CD4-positive, alpha-beta T cell treated with Interleukin-6 at 100 ng/mL for 8 hours (primary cell): ENCODE measurements around the gene DLGAP1.

Experiments
- DNase-seq: peaks from one replicate; pipeline ENCODE4 v3.0.0-alpha.2; 2020; ENCODE audit warnings: mixed read lengths, low spot score

Gene DLGAP1

DNA sequence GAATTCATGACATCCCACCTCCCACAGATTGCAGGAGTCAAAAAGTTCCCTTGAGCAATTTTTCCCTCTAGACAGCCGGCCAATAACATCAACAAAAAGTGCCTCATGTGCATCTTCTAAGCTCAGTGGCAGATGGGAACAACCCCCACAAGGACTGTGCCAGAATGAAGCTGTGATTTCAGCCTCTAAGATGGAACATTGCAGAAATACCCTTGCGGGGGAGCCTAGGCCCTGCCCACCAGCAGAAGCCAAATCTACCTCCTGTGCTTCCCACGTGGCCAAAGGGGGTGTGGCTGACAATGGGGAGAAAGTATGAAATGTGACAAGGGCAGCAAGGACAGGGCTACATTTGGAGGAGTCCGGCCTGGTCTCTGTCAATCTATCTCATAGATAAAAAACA is 522.8 kb downstream of the DLGAP1 start:
- no peak for DNase-seq

DNA sequence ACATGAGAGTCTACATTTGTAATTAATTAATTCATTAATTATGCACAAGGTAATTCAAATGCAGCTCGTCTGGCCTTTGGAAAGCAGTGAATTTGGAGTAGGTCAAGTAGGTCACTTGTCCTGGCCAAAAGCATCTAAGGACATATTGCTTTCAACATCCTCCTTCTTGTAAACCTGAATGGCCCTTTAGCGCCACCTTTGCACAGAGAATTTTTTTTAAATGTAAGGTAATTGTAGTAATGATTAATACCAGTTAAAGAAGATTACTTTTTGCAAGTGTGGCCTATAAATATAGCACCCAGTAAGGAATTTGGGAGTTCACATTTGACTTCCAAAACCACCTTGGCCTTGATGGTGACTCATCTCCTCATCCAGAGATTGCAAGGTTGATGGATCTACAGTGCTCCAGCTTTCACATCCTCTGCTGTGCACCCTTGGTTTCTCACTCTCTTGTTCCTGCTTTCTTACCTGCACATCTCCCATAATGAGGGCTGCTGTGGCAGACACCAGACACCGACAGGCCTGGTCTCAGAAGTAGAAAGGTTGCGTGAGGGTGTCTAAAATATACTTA is 523.5 kb downstream of the DLGAP1 start:
- DNase-seq = no peak

DNA sequence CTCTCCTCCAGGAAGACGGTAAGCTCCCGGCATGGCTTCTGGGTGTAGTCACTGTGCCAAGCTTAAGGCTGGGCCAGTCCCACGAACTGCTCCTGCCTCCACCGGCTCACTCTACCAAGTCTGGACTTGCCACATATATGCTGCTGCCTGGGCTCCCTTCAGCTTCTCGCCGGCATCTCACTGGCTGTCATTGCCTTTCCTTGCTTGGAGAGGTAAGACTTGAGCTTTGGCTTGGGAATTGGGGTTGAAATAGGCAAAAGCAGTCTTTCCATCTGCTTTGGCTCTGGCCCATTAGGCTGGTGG is 524.1 kb downstream of the DLGAP1 start:
- DNase-seq = no peak

DNA sequence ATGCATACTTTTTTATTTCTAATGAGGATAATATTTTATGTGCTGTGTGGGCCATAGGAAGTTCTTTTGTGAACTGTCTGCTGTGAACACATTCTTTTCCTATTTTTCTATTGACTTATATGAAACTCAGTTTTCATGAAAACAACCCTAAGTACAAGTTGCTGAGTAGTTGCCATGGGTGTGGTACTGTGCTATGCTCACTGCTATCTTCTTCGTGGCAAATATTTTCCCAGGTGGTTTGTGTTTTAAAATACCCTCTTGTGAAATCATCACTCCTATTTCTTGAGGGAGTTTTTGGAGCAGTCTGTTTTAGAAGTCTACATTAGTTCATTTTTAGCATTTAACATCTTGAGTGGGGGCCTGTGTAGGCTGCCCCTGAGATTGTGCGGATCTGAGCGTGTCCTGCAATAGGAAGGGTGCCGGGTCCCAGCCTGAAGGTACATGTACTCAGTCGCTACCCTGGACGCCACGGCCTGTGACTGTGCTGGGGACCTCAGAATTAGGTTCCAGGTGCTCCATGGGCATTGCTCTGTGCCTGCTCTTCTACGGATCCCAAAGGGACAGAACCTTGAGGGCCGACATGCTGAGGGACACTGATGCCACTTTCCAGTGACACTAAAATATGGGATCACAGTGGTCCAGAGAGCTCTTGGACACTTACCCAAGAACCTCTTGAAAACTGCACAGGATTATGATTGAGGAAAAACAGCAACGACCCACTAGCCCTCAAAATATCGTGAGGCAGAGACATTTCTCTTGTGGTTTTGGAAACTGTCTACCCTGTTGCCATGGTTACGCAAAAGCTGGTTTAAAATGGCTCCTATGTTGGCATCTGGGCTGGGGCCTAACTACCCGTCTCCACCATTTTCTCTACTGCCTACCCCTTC is 524.7 kb downstream of the DLGAP1 start:
- DNase-seq = no peak

DNA sequence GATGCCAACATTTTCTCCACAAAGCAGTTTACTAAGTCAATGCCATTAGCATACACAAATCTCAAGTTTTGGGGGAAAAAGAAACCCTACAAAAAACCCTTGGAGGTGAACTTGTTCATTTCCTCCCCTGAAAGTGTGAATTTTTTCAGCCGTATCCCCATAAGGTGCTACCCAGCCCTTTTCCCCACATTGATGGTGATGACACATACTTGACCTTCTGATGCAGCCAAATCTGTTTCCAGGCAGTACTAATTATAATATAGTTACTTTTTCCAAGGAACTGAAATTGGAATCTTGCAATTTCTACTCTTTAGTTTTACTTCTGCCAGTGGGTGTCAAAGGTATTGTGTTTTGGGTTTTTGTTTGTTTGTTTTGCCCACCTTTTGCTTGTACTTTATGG is 530.7 kb downstream of the DLGAP1 start:
- no peak for DNase-seq

DNA sequence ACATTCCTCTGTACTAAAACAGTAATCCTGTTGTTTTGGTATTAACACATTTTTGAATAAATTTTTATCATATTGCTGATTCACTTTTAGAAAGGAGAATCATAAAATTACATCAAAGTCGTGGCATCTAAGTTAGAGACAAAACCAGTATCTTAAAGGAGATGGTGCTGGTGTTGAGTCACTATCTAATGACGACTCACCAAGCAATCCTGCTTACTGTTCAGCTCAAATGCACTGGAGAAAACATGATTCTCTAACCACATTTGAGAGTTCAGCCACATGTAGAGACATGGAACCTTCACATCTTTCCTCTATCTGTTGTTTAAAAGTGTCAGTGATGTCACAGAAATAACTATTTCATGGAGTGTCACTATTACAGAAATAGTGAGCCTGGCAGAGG is 531.4 kb downstream of the DLGAP1 start:
- DNase-seq = no peak

DNA sequence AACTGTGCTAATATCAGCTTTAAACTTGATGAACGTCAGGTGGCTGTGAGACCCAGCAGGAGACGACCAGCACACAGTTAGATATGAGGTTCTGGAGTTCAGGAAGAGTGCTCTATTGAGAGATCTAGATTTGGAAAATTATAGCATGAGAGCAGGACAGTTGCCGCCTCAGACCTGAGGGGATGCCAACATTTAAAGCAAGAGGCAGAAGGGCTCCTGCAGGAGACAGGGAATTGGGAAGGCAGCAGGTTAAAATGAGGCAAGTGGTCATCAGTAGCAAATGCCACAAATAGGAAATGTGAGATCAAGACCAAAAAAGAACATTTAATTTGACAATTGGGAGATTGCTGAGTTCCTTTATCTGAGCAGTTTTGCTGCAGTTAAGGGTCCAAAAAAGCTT is 533.3 kb downstream of the DLGAP1 start:
- no peak for DNase-seq

DNA sequence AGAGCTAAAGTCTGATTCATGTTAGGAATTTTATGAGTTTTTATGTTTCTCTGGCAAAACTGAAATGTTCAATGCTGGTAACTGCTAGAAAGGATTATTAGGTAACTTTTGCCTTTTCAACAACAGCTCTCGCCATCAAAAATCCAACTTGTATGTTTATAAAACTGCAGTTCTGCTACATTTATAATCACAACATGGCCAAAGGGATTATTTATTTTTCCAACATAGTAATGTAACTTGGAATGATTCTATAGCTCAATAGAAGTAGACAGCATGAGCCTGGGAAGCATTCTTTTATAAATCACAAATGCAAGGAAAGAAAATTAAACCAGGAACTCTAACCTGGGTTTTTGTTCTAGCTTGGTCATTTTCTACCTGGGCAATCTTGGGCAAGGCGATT is 534.3 kb downstream of the DLGAP1 start:
- DNase-seq = no peak

DNA sequence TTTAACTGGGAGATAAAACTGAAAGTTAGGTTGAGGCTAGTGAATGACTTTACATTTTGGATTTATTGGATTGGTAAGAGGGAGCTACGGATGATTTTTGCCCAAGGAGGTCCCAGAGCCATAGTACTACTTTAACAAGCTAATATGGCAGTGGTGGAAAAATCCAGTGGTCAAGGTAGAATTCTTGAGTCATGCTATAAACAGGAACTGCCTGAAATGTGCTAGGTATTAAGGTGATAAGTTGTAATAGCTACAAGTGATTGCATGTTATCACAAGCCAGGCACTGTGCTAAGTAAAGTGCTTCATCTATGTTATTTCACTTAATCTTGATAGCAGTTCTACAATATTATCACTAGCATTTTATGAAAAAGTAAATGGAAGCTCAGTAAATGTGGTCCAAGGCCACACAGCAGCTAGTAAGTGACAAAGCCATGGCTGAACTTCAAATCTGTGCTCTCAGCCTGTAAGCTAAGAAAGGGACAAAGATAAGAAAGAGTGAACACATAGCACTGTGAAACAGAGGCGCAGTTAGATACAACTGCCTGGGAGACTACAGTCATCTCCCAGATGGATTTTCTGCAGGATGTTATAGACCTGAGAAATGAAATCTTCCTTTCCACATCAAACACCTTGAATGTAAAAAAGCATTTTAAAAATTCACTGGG is 535.6 kb downstream of the DLGAP1 start:
- no peak for DNase-seq

DNA sequence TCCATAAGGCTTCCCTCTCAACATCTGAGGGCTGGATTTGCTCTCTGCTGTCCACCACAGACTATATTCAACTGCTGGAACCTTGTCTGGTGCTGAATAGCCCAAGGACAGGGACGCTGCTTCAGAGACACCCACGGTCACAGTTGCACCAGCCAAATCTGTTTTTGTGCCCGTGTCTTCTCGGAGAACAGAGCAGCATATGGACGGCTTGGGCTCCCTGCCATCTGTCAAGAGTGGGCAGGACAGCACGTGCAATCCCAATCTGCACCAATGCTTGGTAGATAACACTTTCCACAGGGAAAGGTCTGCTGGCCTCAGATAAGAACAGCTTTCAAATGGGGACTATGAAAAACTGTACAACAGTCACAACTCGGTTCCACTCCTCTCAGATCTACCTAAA is 539.0 kb downstream of the DLGAP1 start:
- no peak for DNase-seq

DNA sequence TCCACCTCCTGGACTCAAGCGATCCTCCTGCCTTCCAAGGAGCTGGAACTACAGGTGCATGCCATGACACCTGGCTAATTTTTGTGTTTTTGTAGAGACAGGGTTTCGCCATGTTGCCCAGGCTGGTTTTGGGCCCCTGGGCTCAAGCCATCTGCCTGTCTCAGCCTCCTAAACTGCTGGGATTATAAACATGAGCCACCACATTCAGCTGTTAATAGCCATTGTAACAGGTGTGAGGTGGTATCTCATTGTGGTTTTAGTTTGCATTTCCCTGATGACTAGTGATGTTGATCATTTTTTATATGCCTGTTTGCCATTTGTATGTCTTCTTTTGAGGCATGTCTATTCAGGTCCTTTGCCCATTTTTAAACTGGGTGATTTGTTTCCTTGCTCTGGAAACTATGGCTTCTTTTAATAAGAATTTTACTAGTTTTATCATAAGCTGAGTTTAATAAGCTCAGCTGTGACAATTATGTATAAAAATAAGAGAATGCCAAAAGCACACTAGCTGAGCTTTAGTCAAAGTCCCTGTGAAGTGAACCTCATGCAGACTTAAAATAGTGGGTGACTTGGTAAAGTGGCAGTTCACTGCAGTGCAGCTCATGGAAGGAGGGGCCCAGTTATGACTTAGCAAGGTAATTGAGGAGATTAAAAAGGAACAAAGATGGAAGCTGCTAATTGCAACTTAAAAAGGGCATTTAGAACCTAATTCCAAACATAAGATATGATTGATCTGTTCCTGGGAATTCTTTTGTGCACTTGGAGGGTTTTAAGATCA is 540.1 kb downstream of the DLGAP1 start:
- DNase-seq = no peak

DNA sequence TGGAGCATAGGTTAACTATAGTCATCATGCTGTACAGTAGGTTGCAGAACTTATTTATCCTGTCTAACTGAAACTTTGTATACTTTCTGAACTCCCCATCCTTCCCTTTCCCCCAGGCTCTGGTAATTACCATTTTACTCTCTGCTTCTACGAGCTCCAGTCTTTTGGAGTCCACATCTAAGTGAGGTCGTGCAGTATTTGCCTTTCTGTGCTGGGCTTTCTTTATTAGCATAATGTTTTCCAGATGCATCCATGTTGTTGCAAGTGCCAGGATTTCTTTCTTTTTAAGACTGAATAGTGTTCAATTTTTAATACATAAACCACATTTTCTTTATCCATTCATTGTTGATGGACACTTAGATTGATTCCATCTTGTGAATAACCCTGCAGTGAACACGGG is 541.0 kb downstream of the DLGAP1 start:
- no peak for DNase-seq

DNA sequence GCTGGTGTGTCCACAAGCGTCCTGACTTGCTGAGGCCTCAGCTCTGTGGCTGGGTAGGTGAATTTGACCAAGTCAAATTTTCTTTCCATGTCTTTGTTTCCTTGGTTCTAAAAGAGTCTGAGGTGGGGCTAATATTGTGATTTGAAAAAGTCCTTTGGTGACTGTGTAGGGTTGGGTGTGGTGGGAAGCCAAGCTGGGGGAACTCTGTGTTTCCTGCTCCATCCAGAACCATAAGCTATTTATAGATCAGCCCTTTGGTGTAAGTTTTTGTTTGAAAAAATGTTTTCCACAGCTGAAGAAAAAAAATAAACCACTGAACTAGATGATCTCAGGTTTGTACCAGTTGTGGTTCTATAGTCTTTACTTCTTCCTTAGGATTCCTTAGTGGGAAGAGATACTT is 542.4 kb downstream of the DLGAP1 start:
- no peak for DNase-seq

DNA sequence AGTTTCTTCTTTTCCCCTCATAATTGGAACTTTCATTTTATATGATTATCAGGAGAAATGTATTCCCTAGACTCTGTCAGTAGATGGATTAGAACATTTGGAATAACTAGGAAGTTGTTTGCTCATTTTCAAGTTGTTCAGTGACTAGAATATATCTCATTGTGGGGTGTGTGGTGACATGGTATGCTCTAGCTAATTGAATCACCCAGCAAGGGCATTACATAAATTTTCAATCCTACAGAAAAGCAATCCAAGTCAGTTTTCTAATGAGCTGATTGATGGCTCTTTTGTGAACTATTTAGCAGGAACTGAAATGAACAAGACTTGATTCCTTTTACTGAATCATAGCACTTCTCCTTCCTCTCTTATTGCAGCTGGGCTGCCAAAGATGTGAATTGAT is 543.7 kb downstream of the DLGAP1 start:
- no peak for DNase-seq

DNA sequence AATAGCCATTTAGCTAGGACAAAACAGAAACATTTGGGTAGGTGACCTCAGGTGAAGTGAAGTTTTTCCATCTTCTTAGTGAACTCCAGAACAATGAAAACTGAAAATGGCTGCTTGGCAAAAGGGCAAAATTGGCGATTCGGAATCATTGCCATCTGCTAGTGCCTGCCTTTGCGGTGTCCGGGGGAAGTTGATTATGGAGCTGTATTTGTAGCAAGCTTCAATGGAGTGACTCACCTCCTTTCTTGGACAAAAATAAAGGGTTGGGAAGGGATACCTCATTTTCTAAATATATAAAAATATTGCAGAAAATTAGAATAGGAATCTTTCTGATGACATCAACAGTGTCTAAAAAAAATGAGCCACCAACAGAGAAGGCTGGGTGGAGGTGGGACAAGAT is 544.6 kb downstream of the DLGAP1 start:
- DNase-seq = no peak

DNA sequence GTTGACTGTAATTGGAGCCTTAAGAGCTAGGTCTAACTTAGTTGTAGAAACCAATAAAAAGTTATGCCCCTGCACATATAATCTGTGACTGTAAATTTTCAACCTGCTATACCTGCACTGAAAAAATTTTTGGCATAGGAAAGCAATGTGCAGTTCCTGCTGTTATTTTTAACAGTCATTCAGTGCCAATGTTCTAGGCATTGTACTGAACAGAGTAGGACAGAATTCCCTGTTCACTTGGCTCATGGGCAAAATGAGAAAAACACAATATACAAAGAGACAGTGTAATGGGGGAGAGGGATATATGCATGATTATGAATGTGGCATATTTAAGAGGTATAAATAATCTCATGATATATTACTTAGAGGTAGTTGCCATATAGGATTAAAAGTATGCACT is 547.2 kb downstream of the DLGAP1 start:
- no peak for DNase-seq

DNA sequence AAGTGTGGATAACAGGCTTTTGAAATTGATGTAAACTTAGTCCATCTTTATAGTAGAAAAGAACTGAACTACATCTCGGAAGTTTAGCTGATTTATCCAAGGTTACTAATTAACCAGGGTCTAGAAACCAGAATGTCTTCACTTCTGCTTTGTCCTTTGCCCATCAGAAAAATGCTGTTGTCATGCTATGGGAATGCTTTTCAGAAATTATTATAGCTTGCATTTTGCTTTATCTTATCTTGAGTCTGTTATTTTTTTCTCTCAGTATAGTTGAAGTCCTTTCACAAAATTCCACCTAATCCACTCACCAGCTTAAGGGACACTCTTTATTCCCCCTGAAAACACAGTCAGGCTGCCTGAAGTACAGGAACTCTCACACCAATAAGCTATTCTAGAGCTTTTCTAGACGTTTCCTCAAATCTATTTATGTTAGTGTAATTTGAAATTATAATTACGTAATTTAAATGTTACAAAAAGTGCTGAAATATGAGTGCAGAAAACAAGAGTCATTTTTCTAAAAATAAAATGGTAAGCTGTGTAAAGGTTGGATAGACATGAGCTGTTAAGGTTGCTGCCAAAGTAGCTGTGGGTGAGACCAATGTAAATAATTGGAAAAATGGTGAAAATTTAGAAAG is 548.9 kb downstream of the DLGAP1 start:
- no peak for DNase-seq

DNA sequence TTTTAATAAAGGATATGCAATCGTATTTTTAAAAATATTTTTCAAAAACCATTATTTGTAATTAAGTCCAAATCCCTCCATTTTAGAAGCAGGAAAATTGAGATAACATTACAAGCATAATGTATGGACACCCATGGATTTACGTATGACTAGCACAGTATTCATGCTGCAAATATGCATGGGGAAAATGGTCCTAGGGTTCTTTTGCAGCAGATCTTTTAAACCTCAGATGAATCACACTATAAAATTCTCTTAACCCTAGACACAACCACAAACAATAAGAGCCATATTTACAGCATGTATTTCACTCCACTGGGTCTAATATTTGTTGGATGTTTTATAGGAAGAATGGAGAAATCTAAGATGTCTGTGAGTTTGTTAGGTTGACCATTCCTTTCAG is 551.8 kb downstream of the DLGAP1 start:
- no peak for DNase-seq

DNA sequence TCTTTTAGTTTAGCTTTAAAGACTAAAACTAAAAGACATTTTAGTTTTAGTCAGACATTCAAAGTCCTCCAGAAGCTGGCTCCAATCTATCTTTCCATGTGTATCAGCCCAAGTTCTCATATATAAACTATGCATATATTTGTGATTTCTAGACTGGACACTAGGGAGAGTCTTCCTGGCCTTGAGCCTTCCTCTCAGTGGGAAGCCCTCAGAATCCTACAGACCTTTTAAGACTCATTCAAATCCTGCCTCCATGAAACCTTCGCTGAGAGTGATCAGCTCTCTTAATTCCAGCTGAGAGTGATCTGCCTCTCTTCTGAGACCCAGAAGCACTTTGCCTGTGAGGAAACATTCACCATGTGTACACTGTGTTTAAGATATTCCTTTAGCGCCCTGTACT is 552.4 kb downstream of the DLGAP1 start:
- DNase-seq = no peak

DNA sequence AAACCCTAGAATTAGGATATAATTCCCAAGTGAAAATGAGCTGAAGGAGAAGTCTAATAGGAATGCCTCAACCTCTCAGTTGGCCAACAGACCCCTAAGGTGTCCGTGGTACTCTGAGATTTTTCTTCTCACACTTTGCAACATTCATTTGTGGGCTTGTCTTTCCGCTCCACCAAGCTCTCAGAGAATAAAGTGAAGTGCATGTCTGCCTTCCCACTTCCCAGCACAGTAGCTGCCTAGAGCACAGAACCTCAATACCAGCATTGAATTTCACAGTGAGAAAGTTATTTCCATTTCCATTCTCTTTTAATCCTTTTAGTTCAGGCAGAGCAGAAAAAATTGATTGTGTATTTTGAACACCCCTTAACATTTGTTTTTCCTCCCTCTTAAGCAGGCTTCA is 553.3 kb downstream of the DLGAP1 start:
- no peak for DNase-seq

DNA sequence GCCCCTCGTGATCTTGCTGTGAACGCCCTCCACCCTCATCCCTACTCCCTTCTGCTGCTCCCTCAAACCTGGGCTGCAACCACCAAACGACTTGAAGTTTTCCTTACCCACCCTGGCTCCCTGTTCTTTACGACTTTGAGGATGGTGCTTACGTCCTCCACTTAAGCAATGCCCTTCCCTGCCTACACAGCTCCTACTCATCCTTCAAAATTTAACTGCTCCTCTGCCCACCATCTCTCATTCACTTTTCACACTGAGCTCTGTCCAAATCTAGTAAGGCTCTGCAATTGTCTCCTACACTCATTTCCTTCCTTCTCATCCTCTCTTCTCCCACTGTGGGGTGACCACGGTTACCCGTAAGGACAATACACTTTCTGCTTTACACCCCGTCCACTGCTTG is 554.1 kb downstream of the DLGAP1 start:
- DNase-seq = no peak

DNA sequence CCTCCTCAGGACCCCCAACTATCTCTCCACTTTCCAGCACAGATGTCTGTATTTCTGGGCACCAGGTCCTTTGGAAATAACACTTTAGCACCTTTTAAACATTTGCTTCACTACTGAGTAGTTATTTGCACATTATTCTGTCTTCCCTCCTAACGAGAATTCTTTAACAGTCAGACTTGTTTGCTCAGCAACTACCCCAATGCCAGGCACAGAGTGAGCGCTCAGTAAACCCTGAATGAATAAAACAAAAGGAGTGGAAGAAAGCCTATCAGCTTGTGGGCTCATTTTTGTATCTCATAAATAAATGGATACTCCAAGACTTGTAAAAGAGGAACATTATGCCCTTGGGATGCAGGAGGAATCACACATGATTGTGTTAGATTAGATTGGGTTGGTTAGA is 554.8 kb downstream of the DLGAP1 start:
- no peak for DNase-seq
